Trophoblast cell (in vitro differentiated cells and primary cell): ENCODE measurements around the gene KCTD17.

Experiments
- DNase-seq, 2 donors: peaks; one replicate each; pipeline ENCODE4 v3.0.0-alpha.2; 2016
- H2AFZ ChIP-seq: 2 replicates; pipeline ENCODE4 v1.6.1; 2013; ENCODE audit warnings: low read length, moderate library complexity, mild to moderate bottlenecking; ENCODE audit not compliant: insufficient read depth, poor library complexity
- H2AK5ac ChIP-seq: 2 replicates; pipeline ENCODE4 v1.6.1; 2013; ENCODE audit warnings: mild to moderate bottlenecking, low read length
- H2BK120ac ChIP-seq: 2 replicates; pipeline ENCODE4 v1.6.1; 2013; ENCODE audit warnings: low read length, mild to moderate bottlenecking, moderate library complexity; ENCODE audit not compliant: insufficient read depth, poor library complexity
- H2BK12ac ChIP-seq: 2 replicates; pipeline ENCODE4 v1.6.1; 2013; ENCODE audit warnings: mild to moderate bottlenecking, low read length, moderate library complexity
- H2BK5ac ChIP-seq: 2 replicates; pipeline ENCODE4 v1.6.1; 2013; ENCODE audit warnings: low read length, low read depth, moderate library complexity, mild to moderate bottlenecking; ENCODE audit not compliant: poor library complexity
- H3K14ac ChIP-seq: 2 replicates; pipeline ENCODE4 v1.6.1; 2013; ENCODE audit warnings: mild to moderate bottlenecking, low read length
- H3K18ac ChIP-seq: 2 replicates; pipeline ENCODE4 v1.6.1; 2013; ENCODE audit warnings: mild to moderate bottlenecking, low read length
- H3K23ac ChIP-seq: 2 replicates; pipeline ENCODE4 v1.6.1; 2013; ENCODE audit warnings: low read length
- H3K27ac ChIP-seq: 2 replicates; pipeline ENCODE4 v1.5.1; 2013; ENCODE audit warnings: low read depth, mild to moderate bottlenecking, inconsistent platforms, low read length, moderate library complexity
- H3K27me3 ChIP-seq: 2 replicates; pipeline ENCODE4 v1.6.1; 2013; ENCODE audit warnings: inconsistent platforms, mild to moderate bottlenecking, low read length, moderate library complexity; ENCODE audit not compliant: insufficient read depth
- H3K36me3 ChIP-seq, 2 experiments: 1 replicate in 1 of 2; 2 replicates in 1 of 2; pipeline ENCODE4 v1.6.1; 2013; ENCODE audit warnings: low read length in 2 of 2, mild to moderate bottlenecking in 2 of 2, moderate library complexity in 1 of 2; ENCODE audit not compliant: insufficient read depth in 2 of 2, control insufficient read depth in 1 of 2
- H3K4ac ChIP-seq: 2 replicates; pipeline ENCODE4 v1.6.1; 2013; ENCODE audit warnings: low read depth, mild to moderate bottlenecking, low read length, moderate library complexity
- H3K4me1 ChIP-seq, 2 experiments: 1 replicate in 1 of 2; 2 replicates in 1 of 2; pipeline ENCODE4 v1.6.1; 2013; ENCODE audit warnings: low read length in 2 of 2, mild to moderate bottlenecking in 2 of 2, moderate library complexity in 1 of 2; ENCODE audit not compliant: insufficient read depth in 2 of 2, control insufficient read depth in 1 of 2
- H3K4me2 ChIP-seq: 2 replicates; pipeline ENCODE4 v1.6.1; 2013; ENCODE audit warnings: inconsistent platforms, mild to moderate bottlenecking, low read length, moderate library complexity
- H3K4me3 ChIP-seq: 2 replicates; pipeline ENCODE4 v1.5.1; 2013; ENCODE audit warnings: mild to moderate bottlenecking, low read depth, low read length, inconsistent platforms
- H3K79me1 ChIP-seq: one replicate; pipeline ENCODE4 v1.6.1; 2013; ENCODE audit warnings: low read length
- H3K79me2 ChIP-seq: 2 replicates; pipeline ENCODE4 v1.6.1; 2013; ENCODE audit warnings: low read length, mild to moderate bottlenecking; ENCODE audit not compliant: control insufficient read depth, insufficient read depth, poor library complexity
- H3K9ac ChIP-seq: 2 replicates; pipeline ENCODE4 v1.6.1; 2013; ENCODE audit warnings: mild to moderate bottlenecking, low read length
- H3K9me3 ChIP-seq: 2 replicates; pipeline ENCODE4 v1.6.1; 2013; ENCODE audit warnings: low read depth, mild to moderate bottlenecking, control low read depth, inconsistent platforms, low read length; ENCODE audit not compliant: insufficient read depth
- H4K12ac ChIP-seq: 2 replicates; pipeline ENCODE4 v1.6.1; 2013; ENCODE audit warnings: low read depth, mild to moderate bottlenecking, low read length, moderate library complexity
- H4K8ac ChIP-seq: 2 replicates; pipeline ENCODE4 v1.6.1; 2013; ENCODE audit warnings: low read depth, mild to moderate bottlenecking, low read length, moderate library complexity
- H4K91ac ChIP-seq: one replicate; pipeline ENCODE4 v1.6.1; 2013; ENCODE audit warnings: low read depth, mild to moderate bottlenecking, low read length, moderate library complexity
- WGBS: extraction: QIAGEN DNeasy Blood & Tissue Kit; methylation state at CpG from one replicate; pipeline ENCODE4 v1.1.7; 2013; ENCODE audit warnings: missing lambda C conversion rate; ENCODE audit not compliant: insufficient read length, insufficient coverage; ENCODE audit errors: extremely low coverage; 5-methylcytosine and 5-hydroxymethylcytosine counted together

The KCTD17 gene

DNA sequence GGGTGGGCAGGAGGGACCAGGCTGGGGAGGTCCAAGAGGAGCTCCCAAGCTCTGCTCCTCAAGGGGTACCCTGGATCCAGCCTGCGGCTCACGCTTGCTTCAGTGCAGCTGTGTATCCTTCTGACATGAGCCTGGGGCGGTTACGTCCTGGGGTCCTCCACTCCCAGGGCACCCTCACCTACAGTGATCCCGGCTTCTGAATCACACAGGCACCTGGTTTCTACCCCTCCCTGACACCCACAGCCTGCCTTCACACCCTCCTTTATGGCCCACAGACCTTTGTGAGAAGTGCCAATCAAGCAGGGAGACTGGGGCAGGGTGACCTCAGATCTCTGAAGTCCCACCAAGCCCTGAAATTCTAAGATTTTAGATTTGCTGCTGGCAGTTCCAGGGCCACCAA lies 30.5 kb upstream of the KCTD17 start:
- H4K8ac ChIP-seq: no peak overlapping the region
- H2BK12ac ChIP-seq: peak overlapping the region; percentile 20
- H3K9ac ChIP-seq: no peak overlapping the region
- no peak overlapping the region for H4K12ac ChIP-seq
- peaks cover 22 to 34% of the 10 kb centered on the region in 2 experiments for H3K36me3 ChIP-seq
- H2AK5ac ChIP-seq: no peak overlapping the region
- no peak overlapping the region for H3K27ac ChIP-seq
- no peaks in the 10 kb centered on the region for H3K9me3 ChIP-seq
- no peak overlapping the region for H2BK120ac ChIP-seq
- H4K91ac ChIP-seq: no peak overlapping the region
- peaks cover 7% of the 10 kb centered on the region for H3K79me2 ChIP-seq
- no peak overlapping the region for H3K23ac ChIP-seq
- no peak for DNase-seq
- peaks cover 10 to 15% of the 10 kb centered on the region in 2 experiments for H3K4me1 ChIP-seq
- H3K27me3 ChIP-seq: no peaks in the 10 kb centered on the region
- no peak overlapping the region for H3K4me3 ChIP-seq
- peak overlapping the region; percentile 69 for H3K18ac ChIP-seq
- no CpG with 5 or more reads among the region's 5 CpGs for WGBS
- no peak overlapping the region for H3K14ac ChIP-seq
- peak overlapping the region; percentile 33 for H3K4ac ChIP-seq
- peaks cover 7% of the 10 kb centered on the region for H3K79me1 ChIP-seq
- H2AFZ ChIP-seq: no peak overlapping the region
- no peak overlapping the region for H2BK5ac ChIP-seq
- H3K4me2 ChIP-seq: no peak overlapping the region

DNA sequence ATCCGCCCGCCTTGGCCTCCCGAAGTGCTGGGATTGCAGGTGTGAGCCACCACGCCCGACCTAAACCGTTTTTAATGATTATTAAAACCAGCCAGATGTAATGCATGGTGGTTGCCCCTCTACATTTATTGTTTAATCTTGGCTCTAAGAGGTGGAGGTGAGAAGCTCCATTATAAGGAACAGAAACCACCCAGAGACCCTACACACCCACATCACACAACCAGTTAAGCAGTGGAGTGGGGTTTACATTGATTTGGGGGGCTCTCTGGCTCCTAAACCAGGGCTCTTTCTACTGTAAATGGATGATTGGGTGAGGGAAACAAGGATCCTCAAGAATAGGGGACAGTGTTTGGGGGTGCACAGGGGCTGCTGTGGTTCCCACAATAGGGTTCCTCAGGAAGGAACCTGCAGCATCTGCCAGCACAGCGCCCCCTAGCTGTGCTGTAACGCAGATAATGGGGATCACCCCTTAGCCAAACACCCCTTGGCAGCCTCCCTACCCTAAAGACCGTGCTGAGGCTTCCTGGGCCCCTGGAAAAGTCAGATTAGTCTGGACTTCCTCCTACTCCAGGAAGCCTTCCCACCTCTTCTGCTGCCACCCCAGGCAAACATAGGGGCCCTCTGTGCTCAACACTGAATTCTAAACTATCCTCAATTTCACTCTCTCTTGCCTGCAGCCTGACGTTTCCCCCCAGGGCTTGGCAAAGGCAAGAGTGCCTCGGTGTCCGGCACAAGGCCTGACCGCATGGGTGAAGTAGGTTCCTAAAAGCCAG lies 29.6 kb upstream of the KCTD17 start:
- H3K9ac ChIP-seq: no peak overlapping the region
- H2BK120ac ChIP-seq: no peak overlapping the region
- H3K79me1 ChIP-seq: peaks cover 7% of the 10 kb centered on the region
- no peak overlapping the region for H3K14ac ChIP-seq
- no peak overlapping the region for H4K8ac ChIP-seq
- no peak overlapping the region for H3K4me3 ChIP-seq
- no peak overlapping the region for H3K27ac ChIP-seq
- no peak overlapping the region for H3K23ac ChIP-seq
- H4K12ac ChIP-seq: no peak overlapping the region
- no peak overlapping the region for H2AK5ac ChIP-seq
- H3K9me3 ChIP-seq: no peaks in the 10 kb centered on the region
- H3K4ac ChIP-seq: no peak overlapping the region
- peak in 1 of 2 donors; percentile 35 for DNase-seq
- no peak overlapping the region for H4K91ac ChIP-seq
- no peak overlapping the region for H3K4me2 ChIP-seq
- H3K36me3 ChIP-seq: peaks cover 22 to 38% of the 10 kb centered on the region in 2 experiments
- peaks cover 7% of the 10 kb centered on the region for H3K79me2 ChIP-seq
- H3K4me1 ChIP-seq: peaks cover 10 to 15% of the 10 kb centered on the region in 2 experiments
- no peak overlapping the region for H2BK12ac ChIP-seq
- H3K18ac ChIP-seq: peak overlapping the region; percentile 4
- H3K27me3 ChIP-seq: no peaks in the 10 kb centered on the region
- H2AFZ ChIP-seq: no peak overlapping the region
- no CpG with 5 or more reads among the region's 13 CpGs for WGBS
- no peak overlapping the region for H2BK5ac ChIP-seq

DNA sequence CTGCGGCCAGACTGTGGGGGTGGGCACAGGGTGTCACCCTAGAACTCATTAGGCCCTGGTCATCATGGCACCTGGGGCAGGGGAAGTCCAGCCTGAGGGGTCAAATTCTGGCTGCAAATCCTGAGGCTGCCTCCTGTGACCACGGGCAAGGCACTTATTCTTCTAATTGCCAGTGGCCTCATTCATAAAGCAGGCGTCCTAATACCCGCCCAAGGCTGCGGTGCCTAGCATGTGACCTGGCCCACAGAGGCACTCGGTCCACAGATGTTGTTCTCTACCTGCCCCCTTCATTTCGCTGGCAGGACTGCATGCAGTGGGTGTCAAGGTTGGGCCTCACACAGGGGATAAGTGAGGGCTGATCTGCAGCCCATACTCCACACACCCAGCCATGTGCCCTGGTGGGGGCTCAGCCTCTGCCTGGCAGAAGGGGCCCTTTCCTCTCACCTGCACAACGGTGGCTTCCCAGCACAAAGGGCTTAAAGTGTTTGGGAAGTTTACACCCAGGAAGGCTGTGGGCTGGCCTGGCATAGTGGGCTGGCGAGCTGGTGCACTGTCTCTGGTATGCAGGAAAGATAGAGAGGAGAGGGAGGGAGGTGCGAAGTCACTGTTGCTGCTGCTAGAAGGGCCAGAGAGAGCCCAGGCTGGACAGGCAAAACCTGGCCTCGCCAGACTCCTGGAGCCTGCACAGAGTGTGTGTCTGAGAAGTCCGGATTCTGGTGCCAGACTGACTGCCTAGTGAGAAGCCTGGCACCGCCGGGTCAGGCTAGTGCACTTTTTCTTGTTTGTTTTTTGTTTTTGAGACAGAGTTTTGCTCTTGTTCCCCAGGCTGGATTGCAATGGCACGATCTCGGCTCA lies 28.8 kb upstream of the KCTD17 start:
- no peak overlapping the region for H3K4me2 ChIP-seq
- H3K9ac ChIP-seq: no peak overlapping the region
- no peak overlapping the region for H4K91ac ChIP-seq
- no peak overlapping the region for H3K4ac ChIP-seq
- WGBS: no CpG with 5 or more reads among the region's 16 CpGs
- peaks cover 21 to 38% of the 10 kb centered on the region in 2 experiments for H3K36me3 ChIP-seq
- H2BK120ac ChIP-seq: no peak overlapping the region
- H4K8ac ChIP-seq: no peak overlapping the region
- H3K27ac ChIP-seq: no peak overlapping the region
- peaks cover 10 to 15% of the 10 kb centered on the region in 2 experiments for H3K4me1 ChIP-seq
- no peak overlapping the region for H2AFZ ChIP-seq
- peak overlapping the region; percentile 4 for H3K18ac ChIP-seq
- H2AK5ac ChIP-seq: no peak overlapping the region
- no peak for DNase-seq
- H3K79me2 ChIP-seq: peaks cover 7% of the 10 kb centered on the region
- H3K23ac ChIP-seq: no peak overlapping the region
- H2BK5ac ChIP-seq: no peak overlapping the region
- no peaks in the 10 kb centered on the region for H3K27me3 ChIP-seq
- peaks cover 7% of the 10 kb centered on the region for H3K79me1 ChIP-seq
- H3K4me3 ChIP-seq: no peak overlapping the region
- no peak overlapping the region for H2BK12ac ChIP-seq
- no peak overlapping the region for H4K12ac ChIP-seq
- H3K14ac ChIP-seq: no peak overlapping the region
- no peaks in the 10 kb centered on the region for H3K9me3 ChIP-seq

- H3K9ac ChIP-seq: no peak overlapping the region
- no CpG with 5 or more reads among the region's 34 CpGs for WGBS
- H3K79me1 ChIP-seq: peaks cover 6% of the 10 kb centered on the region
- no peak overlapping the region for H3K18ac ChIP-seq
- H3K4me3 ChIP-seq: no peak overlapping the region
- H3K4ac ChIP-seq: no peak overlapping the region
- no peaks in the 10 kb centered on the region for H3K9me3 ChIP-seq
- no peak overlapping the region for H3K23ac ChIP-seq
- no peak overlapping the region for H3K4me2 ChIP-seq
- H3K27me3 ChIP-seq: no peaks in the 10 kb centered on the region
- DNase-seq: no peak
- no peak overlapping the region for H2BK5ac ChIP-seq
- H3K4me1 ChIP-seq: peaks cover 2 to 8% of the 10 kb centered on the region in 2 experiments
- no peak overlapping the region for H2AK5ac ChIP-seq
- peaks cover 15 to 37% of the 10 kb centered on the region in 2 experiments for H3K36me3 ChIP-seq
- H2BK120ac ChIP-seq: no peak overlapping the region
- H2BK12ac ChIP-seq: no peak overlapping the region
- no peak overlapping the region for H2AFZ ChIP-seq
- H4K12ac ChIP-seq: no peak overlapping the region
- H3K14ac ChIP-seq: no peak overlapping the region
- no peak overlapping the region for H4K91ac ChIP-seq
- H4K8ac ChIP-seq: no peak overlapping the region
- H3K27ac ChIP-seq: no peak overlapping the region
- peaks cover 7% of the 10 kb centered on the region for H3K79me2 ChIP-seq
These were observed 27.7 kb upstream of the KCTD17 start for GRCh38 chr22:37023743-37024338.
